Motor neuron (in vitro differentiated cells): Measurements from ENCODE around the gene FLYWCH1. TPM values are rescaled to one million over a fixed set of nuclear protein-coding genes. Genes with fewer than 3 reads are reported as not detected.
A peak's percentile ranks its signal among the peaks of the same experiment; 100 is the strongest.
"Not testable (repeated sequence)": the region's sequence is repeated elsewhere in the genome, so short reads cannot be mapped to it uniquely, and the experiment has no call there.

Experiments
- ATAC-seq, 8 experiments: fragments of 200-7000 bp; cut with Tn5 transposase; replicated peaks in 6 of 8; 2 replicates each; pipeline ENCODE4 v1.8.0; 2021; ENCODE audit warnings: mild to moderate bottlenecking in 8 of 8, moderate library complexity in 8 of 8
- H3K27ac ChIP-seq, 2 donors: fragments of 250-450 bp; sonication (Bioruptor Pico); 2 replicates each; pipeline ENCODE4 v1.9.0; 2021; ENCODE audit warnings: antibody characterized with exemption in 2 of 2, mild to moderate bottlenecking in 2 of 2, moderate library complexity in 1 of 2
- H3K4me1 ChIP-seq, 2 donors: fragments of 250-450 bp; sonication (Bioruptor Pico); replicated peaks in 1 of 2; 2 replicates each; pipeline ENCODE4 v1.6.1; 2021; ENCODE audit warnings: antibody characterized with exemption in 2 of 2, mild to moderate bottlenecking in 2 of 2, moderate library complexity in 1 of 2
- H3K4me3 ChIP-seq, 5 donors: fragments of 250-450 bp; sonication (Bioruptor Pico); 2 replicates each; pipeline ENCODE4 v1.9.0; 2021; ENCODE audit warnings: antibody characterized with exemption in 5 of 5, mild to moderate bottlenecking in 5 of 5, moderate library complexity in 4 of 5
- WGBS, 10 experiments: fragments of 450-650 bp; shearing (Covaris generic); methylation state at CpG; one replicate each; pipeline ENCODE4 v1.0.0; 2022; 5-methylcytosine and 5-hydroxymethylcytosine counted together
- in situ Hi-C, 9 experiments: fragments of 400-800 bp; cut with MboI; loops; one replicate each; pipeline ENCODE4 v1.15.0; 2021; ENCODE audit warnings: low sequenced_read_pairs in 9 of 9, low pct_unique_long_range_greater_than_20kb in 2 of 9; ENCODE audit not compliant: unreplicated experiment in 9 of 9
- total RNA-seq, 8 experiments: library from RNA; unstranded; fragments of 300-600 nt; gene quantifications; 2 replicates each; pipeline versions ENCODE4 v1.2.3 to v1.2.4, GENCODE V29; 2022

Gene FLYWCH1
- total RNA-seq, 8 experiments from 2014 or later = 15.0 to 55.9 (median 23.0) TPM

DNA sequence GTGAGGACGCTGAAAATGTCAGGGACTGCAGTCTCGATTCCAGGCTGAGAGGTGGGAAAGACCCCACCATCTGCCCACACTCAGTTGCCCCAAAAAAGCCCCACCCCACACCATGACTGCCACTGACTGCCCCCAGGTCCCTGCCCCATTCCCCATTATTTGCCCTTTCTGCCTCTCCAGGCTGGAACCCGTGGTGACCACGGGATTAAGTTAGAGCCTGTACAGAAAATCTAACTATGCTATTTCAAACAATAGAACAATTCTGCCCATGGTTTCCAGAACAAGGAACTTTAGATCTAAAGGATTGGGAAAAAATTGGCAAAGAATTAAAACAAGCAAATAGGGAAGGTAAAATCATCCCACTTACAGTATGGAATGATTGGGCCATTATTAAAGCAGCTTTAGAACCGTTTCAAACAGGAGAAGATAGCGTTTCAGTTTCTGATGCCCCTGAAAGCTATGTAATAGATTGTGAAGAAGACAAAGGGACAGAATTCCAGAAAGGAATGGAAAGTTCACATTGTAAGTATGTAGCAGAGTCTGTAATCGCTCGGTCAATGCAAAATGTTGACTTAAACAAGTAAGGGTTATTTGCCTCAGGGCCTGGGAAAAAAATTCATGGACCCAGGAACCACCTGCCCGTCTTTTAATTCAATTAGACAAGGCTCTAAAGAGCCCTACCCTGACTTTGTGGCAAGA, 14.4 kb downstream of the FLYWCH1 start:
- in situ Hi-C loops = no loop called here
- no peak for ATAC-seq
- 48 to 100% (median 78%) methylated on average over 1 to 8 of the region's 9 CpGs; no CpG with 5 or more reads in 1 of the 10 experiments for WGBS, 10 experiments
- H3K27ac ChIP-seq = no peak overlapping the region
- H3K4me3 ChIP-seq = no peak overlapping the region
- peaks cover 0 to 23% of the 10 kb centered on the region in 2 donors for H3K4me1 ChIP-seq

DNA sequence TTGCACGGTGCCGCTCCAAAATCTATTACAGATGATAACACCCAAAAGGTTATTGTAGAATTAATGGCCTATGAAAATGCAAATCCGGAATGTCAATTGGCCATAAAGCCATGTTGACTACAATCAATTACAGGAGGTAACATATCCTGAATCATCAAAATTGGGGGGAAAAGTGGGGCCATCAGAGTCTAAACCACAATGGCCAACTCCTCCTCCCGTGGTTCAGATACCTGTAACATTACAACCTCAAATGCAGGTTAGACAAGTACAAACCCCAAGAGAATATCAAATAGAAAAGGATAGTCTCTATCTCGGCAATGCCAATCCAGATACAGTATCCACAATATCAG, 14.9 kb downstream of the FLYWCH1 start:
- no peak overlapping the region for H3K27ac ChIP-seq
- 21 to 100% (median 82%) methylated on average over 1 to 5 of the region's 5 CpGs; no CpG with 5 or more reads in 1 of the 10 experiments for WGBS, 10 experiments
- peaks cover 0 to 23% of the 10 kb centered on the region in 2 donors for H3K4me1 ChIP-seq
- in situ Hi-C loops = no loop called here
- no peak for ATAC-seq
- no peak overlapping the region for H3K4me3 ChIP-seq

DNA sequence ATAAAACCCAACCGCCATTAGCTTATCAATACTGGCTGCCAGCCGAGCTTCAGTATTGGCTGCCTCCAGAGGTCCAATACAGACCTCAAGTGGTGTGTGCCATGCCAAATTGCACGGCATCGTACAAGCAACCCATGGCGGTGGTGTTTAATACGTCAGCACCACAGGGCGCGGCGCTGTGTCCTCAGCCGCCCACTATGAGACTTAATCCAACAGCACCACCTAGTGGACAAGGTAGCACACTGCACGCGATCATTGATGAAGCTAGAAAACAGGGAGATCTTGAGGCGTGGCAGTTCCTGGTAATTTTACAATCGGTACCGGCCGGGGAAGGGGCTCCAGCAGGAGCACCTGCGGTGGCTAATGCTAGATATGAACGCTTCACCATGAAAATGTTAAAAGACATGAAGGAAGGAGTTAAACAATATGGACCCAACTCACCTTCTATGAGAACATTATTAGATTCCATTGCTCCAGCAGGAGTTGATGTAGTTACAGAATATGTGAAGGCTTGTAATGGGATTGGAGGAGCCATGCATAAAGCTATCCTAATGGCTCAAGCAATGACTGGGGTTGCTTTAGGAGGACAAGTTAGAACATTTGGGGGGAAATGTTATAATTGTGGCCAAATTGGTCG, 15.4 kb downstream of the FLYWCH1 start:
- Histone ChIP-seq H3K27ac (no peak overlapping the region), H3K4me1 (peaks cover 0 to 23% of the 10 kb centered on the region in 2 donors), H3K4me3 (no peak overlapping the region)
- 0 to 89% (median 16%) methylated on average over 1 to 16 of the region's 19 CpGs; no CpG with 5 or more reads in 1 of the 10 experiments for WGBS, 10 experiments
- in situ Hi-C loops = no loop called here
- peak; percentile 66 to 96 (median 78) for ATAC-seq

DNA sequence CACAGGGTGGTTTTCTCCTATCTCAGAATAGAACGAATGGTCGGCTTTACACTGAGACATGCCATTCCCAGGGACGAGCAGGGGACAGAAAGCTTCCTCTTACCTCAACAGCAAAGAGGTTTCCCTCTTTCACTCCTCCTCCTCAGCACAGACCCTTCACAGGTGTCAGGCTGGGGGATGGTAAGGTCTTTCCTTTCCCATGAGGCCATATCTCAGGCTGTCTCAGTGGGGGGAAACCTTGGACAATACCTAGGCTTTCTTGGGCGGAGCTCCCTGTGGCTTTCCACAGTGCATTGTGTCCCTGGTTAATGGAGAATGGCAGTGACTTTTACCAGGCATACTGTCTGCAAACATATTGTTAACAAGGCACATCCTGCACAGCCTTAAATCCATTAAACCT, 16.4 kb downstream of the FLYWCH1 start:
- peaks cover 0 to 23% of the 10 kb centered on the region in 2 donors for H3K4me1 ChIP-seq
- H3K27ac ChIP-seq, H3K4me3 ChIP-seq, in situ Hi-C loops, ATAC-seq: not testable (repeated sequence)
- 32 to 100% (median 52%) methylated on average over 1 to 4 of the region's 4 CpGs; no CpG with 5 or more reads in 6 of the 10 experiments for WGBS, 10 experiments

DNA sequence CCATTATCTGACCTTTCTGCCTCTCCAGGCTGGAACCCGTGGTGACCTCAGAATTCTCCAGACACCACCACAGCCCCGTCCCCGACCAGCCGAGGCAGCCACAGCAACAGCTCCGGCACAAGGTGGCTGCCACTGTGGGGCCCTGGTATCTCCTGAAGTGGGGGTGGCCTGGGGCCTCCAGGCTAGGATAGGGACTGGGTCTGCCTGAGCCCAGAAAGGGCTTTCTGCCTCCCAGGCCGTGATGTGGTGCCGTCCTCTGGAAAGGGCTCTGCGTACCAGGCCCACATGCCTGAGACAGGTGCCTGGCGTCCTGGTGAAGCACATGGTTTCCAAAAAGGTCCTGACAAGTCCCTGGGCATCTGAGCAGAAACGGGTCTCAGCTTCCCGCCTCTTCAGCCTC, 17.1 kb downstream of the FLYWCH1 start:
- Histone ChIP-seq H3K4me3 (no peak overlapping the region), H3K27ac (no peak overlapping the region), H3K4me1 (peaks cover 0 to 23% of the 10 kb centered on the region in 2 donors)
- in situ Hi-C loops = no loop called here
- no peak for ATAC-seq
- 66 to 100% (median 90%) methylated on average over 2 to 4 of the region's 11 CpGs; no CpG with 5 or more reads in 5 of the 10 experiments for WGBS, 10 experiments

DNA sequence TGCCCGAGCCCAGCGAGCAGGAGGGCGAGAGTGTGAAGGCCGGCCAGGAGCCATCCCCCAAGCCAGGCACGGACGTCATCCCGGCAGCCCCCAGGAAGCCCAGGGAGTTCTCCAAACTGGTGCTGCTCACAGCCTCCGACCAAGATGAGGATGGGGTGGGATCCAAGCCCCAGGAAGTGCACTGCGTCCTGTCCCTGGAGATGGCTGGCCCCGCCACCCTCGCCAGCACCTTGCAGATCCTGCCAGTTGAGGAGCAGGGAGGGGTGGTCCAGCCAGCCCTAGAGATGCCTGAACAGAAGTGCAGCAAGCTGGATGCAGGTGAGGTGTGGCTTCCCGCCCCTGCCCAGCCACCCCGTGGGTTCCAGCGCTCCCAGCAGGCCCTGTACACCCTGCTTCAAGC, 18.0 kb downstream of the FLYWCH1 start:
- no peak for ATAC-seq
- H3K27ac ChIP-seq = no peak overlapping the region
- no peak overlapping the region for H3K4me3 ChIP-seq
- WGBS, 10 experiments = 93 to 100% (median 100%) methylated on average over 1 to 3 of the region's 14 CpGs; no CpG with 5 or more reads in 6 of the 10 experiments
- in situ Hi-C loops = no loop called here
- H3K4me1 ChIP-seq = peaks cover 0 to 23% of the 10 kb centered on the region in 2 donors

DNA sequence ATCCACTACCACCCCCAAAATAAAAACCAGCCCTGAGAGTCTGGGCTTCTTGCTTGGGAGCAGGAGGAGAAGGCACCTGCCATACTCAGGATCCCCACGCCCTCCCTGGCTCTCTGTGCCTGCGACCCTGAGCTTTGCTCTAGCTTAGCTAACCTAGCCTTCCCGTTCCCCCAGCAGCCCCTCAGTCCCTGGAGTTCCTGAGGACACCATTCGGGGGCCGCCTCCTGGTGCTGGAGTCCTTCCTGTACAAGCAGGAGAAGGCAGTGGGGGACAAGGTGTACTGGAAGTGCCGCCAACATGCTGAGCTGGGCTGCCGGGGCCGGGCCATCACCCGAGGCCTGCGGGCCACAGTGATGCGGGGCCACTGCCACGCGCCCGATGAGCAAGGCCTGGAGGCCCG, 18.5 kb downstream of the FLYWCH1 start:
- H3K4me3 ChIP-seq = no peak overlapping the region
- in situ Hi-C loops = no loop called here
- peaks cover 0 to 18% of the 10 kb centered on the region in 2 donors for H3K4me1 ChIP-seq
- no peak overlapping the region for H3K27ac ChIP-seq
- no peak for ATAC-seq
- 90 to 97% (median 94%) methylated on average over 2 to 6 of the region's 15 CpGs; no CpG with 5 or more reads in 7 of the 10 experiments for WGBS, 10 experiments

DNA sequence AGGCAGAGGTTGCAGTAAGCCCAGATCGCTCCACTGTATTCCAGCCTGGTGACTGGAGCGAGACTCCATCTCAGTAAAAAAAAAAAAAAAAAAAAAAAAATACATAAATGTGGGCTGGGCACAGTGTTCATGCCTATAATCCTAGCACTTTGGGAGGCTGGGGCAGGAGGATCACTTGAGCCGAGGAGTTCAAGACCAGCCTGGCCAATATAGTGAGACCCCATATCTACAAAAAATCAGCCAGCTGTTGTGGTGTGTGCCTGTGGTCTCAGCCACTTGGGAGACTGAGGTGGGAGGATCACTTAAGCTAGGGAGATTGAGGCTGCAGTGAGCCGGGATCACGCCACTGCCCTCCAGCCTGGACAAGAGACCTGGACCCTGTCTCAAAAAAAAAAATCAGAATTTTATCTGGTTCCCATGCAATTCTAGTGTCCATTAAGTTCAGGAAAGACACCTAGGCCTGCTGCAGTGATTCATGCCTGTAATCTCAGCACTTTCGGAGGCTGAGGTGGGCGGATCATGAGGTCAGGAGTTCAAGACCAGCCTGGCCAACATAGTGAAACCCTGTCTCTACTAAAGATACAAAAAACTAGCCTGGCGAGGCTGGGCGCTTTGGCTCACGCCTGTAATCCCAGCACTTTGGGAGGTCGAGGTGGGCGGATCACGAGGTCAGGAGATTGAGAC, 19.6 kb downstream of the FLYWCH1 start:
- in situ Hi-C loops, ATAC-seq, H3K4me3 ChIP-seq, H3K27ac ChIP-seq: not testable (repeated sequence)
- H3K4me1 ChIP-seq = peaks cover 0 to 10% of the 10 kb centered on the region in 2 donors
- WGBS, 10 experiments = 90 to 100% (median 100%) methylated on average over 1 to 8 of the region's 13 CpGs; no CpG with 5 or more reads in 4 of the 10 experiments

DNA sequence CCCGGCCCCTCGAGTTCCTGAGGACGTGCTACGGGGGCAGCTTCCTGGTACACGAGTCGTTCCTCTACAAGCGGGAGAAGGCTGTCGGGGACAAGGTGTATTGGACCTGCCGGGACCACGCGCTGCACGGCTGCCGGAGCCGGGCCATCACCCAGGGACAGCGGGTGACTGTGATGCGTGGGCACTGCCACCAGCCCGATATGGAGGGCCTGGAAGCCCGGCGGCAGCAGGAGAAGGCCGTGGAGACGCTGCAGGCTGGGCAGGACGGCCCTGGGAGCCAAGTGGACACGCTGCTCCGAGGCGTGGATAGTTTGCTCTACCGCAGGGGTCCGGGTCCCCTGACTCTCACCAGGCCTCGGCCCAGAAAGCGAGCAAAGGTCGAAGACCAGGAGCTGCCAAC, 21.4 kb downstream of the FLYWCH1 start:
- ATAC-seq = peak in 1 of 8 experiments; percentile 6
- Histone ChIP-seq H3K27ac (no peak overlapping the region), H3K4me1 (peaks cover 0 to 6% of the 10 kb centered on the region in 2 donors), H3K4me3 (no peak overlapping the region)
- in situ Hi-C loops = no loop called here
- WGBS, 10 experiments = 90 to 100% (median 97%) methylated on average over 1 to 15 of the region's 30 CpGs; no CpG with 5 or more reads in 6 of the 10 experiments

DNA sequence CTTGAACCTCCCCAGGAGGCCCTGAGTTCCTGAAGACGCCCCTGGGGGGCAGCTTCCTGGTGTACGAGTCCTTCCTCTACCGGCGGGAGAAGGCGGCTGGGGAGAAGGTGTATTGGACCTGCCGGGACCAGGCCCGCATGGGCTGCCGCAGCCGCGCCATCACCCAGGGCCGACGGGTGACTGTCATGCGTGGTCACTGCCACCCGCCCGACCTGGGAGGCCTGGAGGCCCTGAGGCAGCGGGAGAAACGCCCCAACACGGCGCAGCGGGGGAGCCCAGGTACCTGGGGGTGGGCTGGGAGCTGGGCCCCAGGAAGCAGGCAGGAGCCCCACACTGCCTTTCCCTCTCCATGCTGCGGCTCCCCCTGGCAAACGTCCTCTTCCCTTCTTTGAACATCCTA, 22.0 kb downstream of the FLYWCH1 start:
- ATAC-seq = peak in 1 of 8 experiments; percentile 10
- H3K27ac ChIP-seq = no peak overlapping the region
- in situ Hi-C loops = no loop called here
- no CpG with 5 or more reads among the region's 22 CpGs for WGBS, 10 experiments
- H3K4me3 ChIP-seq = no peak overlapping the region
- H3K4me1 ChIP-seq = peaks cover 0 to 2% of the 10 kb centered on the region in 2 donors

DNA sequence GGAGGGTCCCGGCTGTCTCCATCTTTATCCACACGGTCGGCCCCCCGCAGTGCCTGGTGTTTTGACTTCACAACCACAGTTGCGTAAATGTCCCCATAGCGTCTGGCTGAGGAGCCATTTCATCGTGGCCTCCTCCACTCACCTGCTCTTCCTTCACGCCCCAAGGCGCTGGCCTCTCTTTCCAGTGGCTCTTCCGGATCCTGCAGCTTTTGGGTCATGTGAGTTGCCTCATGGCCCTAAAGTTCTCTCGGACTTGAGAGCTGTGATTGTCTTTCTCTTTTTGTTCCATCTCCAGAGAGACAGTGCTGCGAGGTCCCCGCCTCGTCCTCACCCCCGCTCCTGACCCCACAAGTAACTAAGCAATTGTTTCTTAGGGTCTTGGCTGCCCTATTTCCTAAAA, 22.7 kb downstream of the FLYWCH1 start:
- no peak overlapping the region for H3K27ac ChIP-seq
- no peaks in the 10 kb centered on the region for H3K4me1 ChIP-seq
- in situ Hi-C loops = no loop called here
- 76 to 97% (median 89%) methylated on average over 6 to 14 of the region's 15 CpGs; no CpG with 5 or more reads in 2 of the 10 experiments for WGBS, 10 experiments
- no peak overlapping the region for H3K4me3 ChIP-seq
- ATAC-seq = no peak

DNA sequence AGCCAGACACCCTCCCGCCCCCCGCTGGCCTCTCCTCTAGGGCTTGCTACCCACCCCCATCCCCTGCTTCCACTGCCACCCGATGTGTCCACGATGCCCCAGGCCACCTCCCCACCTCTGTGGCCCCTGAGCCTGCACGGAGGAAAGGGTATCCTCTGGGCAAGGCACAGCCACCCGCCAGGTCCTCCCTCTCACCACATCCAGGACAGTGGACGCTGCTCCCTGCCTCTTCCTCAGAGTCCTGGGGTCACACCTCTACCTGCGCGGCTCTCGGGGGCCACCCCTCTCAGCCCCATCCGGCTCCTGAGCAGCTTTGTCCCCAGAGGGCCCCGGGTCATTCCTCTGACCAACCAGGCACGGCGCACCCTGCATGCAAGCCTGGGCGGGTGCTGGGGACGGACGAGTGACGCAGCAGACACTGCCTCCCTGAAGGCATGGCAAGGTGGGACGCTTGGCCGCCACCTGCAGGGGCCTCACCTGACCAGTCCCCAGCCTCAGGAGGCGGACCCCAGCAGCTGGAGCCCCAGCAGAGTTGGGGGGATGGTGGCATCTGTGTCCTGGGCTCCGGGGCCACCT, 24.8 kb downstream of the FLYWCH1 start:
- H3K4me1 ChIP-seq = no peaks in the 10 kb centered on the region
- H3K27ac ChIP-seq = no peak overlapping the region
- peak in 4 of 8 experiments; percentile 6 to 25 (median 18) for ATAC-seq
- no peak overlapping the region for H3K4me3 ChIP-seq
- 94 to 100% (median 100%) methylated on average over 1 to 3 of the region's 22 CpGs; no CpG with 5 or more reads in 7 of the 10 experiments for WGBS, 10 experiments
- in situ Hi-C loops = no loop called here

DNA sequence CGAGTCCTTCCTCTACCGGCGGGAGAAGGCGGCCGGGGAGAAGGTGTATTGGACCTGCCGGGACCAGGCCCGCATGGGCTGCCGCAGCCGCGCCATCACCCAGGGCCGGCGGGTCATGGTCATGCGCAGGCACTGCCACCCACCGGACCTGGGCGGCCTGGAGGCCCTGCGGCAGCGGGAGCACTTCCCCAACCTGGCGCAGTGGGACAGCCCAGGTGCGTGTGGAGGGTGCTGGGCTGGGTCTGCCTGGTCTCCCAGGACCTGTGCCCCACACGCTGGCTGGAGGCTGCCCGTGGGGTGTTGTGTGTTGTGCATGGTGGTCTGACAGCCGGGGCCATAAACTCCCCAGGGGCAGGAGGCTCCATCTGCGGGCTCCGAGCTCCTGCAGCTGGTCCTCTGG, 25.4 kb downstream of the FLYWCH1 start:
- no peak overlapping the region for H3K4me3 ChIP-seq
- 82 to 93% (median 91%) methylated on average over 2 to 6 of the region's 24 CpGs; no CpG with 5 or more reads in 7 of the 10 experiments for WGBS, 10 experiments
- H3K4me1 ChIP-seq = no peaks in the 10 kb centered on the region
- H3K27ac ChIP-seq = no peak overlapping the region
- in situ Hi-C loops = no loop called here
- peak in 4 of 8 experiments; percentile 7 to 24 (median 14) for ATAC-seq
